Neural cell (in vitro differentiated cells): ENCODE results near the gene NMNAT3.

Source experiments
- CTCF ChIP-seq: fragments of 450-650 bp; IDR thresholded peaks from 2 replicates; pipeline ENCODE4 v1.5.1; 2014; ENCODE audit warnings: antibody characterized with exemption, mild to moderate bottlenecking, moderate library complexity; ENCODE audit not compliant: poor library complexity, severe bottlenecking
- EP300 ChIP-seq: fragments of 450-650 bp; conservative IDR thresholded peaks from 2 replicates; pipeline ENCODE4 v1.6.1; 2014; ENCODE audit warnings: antibody characterized with exemption, mild to moderate bottlenecking, moderate library complexity; ENCODE audit not compliant: poor library complexity, severe bottlenecking
- EZH2 ChIP-seq: fragments of 200-600, 300-800 bp; shearing (Covaris generic), sonication (generic); IDR thresholded peaks from 2 replicates; pipeline ENCODE4 v1.6.1; 2014; ENCODE audit warnings: antibody characterized with exemption, low read length, borderline replicate concordance, mild to moderate bottlenecking; ENCODE audit not compliant: insufficient read depth, poor library complexity, severe bottlenecking
- POLR2AphosphoS5 ChIP-seq: IDR thresholded peaks from 2 replicates; pipeline ENCODE4 v1.6.1; 2012
- REST ChIP-seq: IDR thresholded peaks from 2 replicates; pipeline ENCODE4 v1.6.1; 2012; ENCODE audit warnings: borderline replicate concordance
- SMC3 ChIP-seq: fragments of 450-650 bp; conservative IDR thresholded peaks from 2 replicates; pipeline ENCODE4 v1.6.1; 2014; ENCODE audit warnings: antibody characterized with exemption, mild to moderate bottlenecking, moderate library complexity; ENCODE audit not compliant: poor library complexity

GRCh38 chr3:139686624-139687023, 8.9 kb upstream of the NMNAT3 start:
- no peak for TF ChIP-seq EZH2
- no peak for TF ChIP-seq CTCF
- TF ChIP-seq SMC3 = no peak
- TF ChIP-seq POLR2AphosphoS5 = no peak
- no peak for TF ChIP-seq REST
- no peak for TF ChIP-seq EP300
